ENCODE results near the gene CREB3. TPM values are rescaled to one million over a fixed set of nuclear protein-coding genes. Genes with fewer than 3 reads are reported as not detected.

Gene CREB3
- total RNA-seq, 1 experiment from 2014 or later = 55.1 TPM

DNA sequence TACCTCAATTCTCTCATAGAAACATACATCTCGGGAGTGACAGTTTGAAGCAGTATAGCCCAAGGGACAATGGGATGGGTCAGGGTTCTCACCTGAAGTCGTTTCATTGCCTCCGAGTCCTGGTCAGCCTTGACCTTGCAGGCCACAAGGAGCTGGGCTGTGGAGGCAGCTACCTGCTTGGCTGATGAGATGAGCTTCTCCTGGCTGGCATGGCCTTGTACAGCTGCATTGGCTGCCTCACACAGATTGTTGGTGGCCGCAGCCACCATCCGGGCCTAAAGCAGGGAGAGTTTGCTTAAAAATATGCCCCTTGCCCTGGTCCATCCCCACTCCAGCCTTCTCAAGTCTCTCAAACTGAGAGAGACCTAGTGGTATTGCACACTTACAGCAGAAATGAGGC is 34.2 kb upstream of the CREB3 start:
- in situ Hi-C loops (cut with HindIII; ENCODE audit: low pct_unique_long_range_greater_than_20kb, low sequenced_read_pairs) = no loop called here
- no peak for DNase-seq (ENCODE audit: low read depth)

DNA sequence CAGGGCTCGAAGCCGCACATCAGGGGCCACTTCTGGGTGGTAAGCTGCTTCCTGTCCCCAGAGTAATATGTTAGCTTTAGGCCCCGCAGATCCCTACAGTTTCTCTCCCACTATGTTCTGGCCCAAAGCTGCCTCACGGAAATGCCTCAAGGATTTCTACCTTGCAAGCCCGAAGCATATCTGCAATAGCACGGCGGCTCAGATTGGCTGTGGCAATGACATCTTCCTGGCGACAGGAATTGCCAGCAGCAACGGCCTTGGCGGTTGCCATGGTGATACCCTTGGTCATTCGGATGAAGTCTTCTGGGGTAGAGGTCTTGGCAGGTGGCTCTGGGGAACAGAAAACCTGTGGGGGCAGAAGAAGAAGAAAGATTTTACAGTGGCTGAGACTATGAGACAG is 32.4 kb upstream of the CREB3 start:
- no peak for DNase-seq (ENCODE audit: low read depth)
- in situ Hi-C loops (cut with HindIII; ENCODE audit: low pct_unique_long_range_greater_than_20kb, low sequenced_read_pairs) = no loop called here

DNA sequence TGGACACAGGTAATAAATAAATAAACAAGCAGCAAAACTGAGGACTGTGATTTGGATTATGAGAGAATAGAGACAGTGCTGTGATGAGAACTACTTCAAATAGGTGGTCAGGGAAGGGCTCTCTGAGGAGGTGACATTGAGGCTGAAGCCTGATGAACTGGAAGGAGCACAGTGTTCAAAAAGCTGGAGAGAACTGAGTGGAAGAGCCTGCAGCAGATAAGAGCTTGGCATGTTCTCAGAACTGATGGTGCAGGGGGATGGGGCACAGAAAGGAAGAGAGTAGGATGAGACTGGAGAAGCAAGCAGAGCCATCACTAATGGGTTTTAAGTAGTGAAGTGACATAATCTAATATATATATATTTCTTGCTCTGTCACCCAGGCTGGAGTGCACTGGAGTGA is 31.5 kb upstream of the CREB3 start:
- in situ Hi-C loops (cut with HindIII; ENCODE audit: low pct_unique_long_range_greater_than_20kb, low sequenced_read_pairs) = no loop called here
- DNase-seq (ENCODE audit: low read depth) = no peak

DNA sequence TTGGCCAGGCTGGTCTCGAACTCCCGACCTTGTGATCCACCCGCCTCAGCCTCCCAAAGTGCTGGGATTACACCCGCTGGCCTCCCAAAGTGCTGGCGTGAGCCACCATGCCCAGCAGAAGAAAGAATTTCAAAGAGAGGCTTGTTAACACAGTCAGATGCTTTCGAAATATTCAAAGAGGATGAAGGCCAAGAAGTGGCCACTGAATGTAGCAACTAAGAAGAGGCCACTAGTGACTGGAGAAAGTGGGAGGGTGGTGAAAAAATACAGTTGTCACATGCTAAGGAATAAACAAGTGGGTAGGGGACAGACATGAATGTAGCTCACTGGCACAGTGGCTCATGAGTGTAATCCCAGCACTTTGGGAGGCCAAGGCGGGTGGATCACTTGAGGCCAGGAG is 29.8 kb upstream of the CREB3 start:
- DNase-seq (ENCODE audit: low read depth) = no peak
- in situ Hi-C loops (cut with HindIII; ENCODE audit: low pct_unique_long_range_greater_than_20kb, low sequenced_read_pairs) = no loop called here

DNA sequence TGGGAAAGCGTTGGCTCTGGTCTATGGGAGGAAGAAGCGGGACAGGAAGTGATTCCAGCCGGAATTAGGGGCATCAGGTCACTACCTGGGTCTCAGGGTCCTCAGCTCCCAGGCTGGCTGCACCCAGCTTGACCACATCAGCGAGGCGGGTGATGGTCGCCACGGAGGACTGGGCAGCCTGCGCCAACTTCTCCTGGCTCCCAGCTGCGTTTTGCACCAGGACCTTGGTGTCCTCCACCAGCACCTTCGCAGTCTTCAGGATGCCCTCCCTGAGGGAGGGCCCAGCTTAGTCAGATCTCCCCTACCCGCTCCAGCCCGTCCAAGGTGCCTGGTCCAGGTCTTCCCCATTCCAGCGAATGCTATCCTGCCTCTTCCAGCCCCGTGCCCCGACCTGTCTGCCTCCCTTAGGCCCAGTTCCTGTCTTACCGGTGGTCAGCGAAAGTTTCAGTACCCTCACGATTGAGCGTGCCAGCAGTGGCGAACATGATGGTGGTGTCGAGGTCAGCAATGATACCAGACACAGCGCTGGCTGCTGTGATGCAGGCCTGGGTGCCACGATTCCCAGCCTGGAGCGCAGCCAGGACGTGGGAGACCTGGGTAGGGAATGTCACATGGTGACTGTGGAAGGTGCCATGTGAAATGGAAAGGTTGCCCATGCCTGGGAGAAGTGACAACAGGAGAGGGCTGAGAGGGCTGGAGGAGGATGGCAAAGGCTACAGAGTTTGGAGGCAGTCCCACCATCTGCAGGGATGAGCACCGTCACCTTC is 28.4 kb upstream of the CREB3 start:
- in situ Hi-C loops (cut with HindIII; ENCODE audit: low pct_unique_long_range_greater_than_20kb, low sequenced_read_pairs) = no loop called here
- no peak for DNase-seq (ENCODE audit: low read depth)

DNA sequence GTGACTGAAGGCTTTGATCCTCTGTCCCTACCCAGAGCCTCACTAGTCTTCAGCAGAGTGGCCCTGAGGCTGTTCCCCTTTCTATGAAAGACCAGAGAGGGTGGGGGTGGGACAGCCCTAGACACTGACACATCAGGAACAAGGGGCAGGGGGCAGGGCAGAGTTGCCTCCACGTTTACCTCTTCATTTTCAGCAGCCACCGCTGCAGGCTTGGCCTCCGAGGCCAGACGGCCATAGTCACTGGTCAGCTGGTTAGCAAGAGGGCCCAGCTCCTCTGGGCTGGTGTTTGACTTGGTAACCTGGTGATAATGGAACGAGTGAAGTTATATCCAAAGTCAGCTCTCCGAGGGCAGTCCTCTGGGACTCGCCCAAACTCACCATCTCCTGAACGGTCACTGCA is 27.1 kb upstream of the CREB3 start:
- no peak for DNase-seq (ENCODE audit: low read depth)
- in situ Hi-C loops (cut with HindIII; ENCODE audit: low pct_unique_long_range_greater_than_20kb, low sequenced_read_pairs) = no loop called here

DNA sequence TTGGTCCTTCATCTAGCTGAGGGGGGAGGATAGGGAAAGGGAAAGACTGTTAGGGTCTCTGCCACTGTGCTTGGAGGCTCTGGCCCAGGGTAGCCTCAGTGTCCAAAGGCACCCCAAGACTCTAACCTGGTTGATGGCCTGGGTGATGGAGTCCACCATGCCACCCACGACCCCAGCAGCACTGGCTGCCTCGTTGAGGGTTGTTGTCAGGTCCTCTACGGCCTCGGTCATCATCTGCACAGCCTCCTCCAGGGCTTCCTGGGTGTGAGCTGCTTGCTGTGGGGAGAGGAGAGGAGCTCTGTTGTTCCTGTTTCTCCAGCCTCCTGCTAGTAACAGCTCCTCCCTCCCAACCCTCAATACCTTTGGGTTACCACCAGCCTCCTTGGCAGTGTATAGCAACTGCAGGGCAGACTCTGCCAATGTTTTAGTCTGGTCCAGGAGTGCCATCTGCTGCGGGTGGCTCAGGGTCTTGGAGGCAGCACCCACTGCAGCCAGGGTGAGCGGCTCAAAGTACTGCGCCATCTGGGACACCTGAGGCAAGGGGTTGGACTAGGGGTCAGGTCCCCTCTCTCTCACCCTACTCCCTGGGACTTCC is 26.5 kb upstream of the CREB3 start:
- in situ Hi-C loops (cut with HindIII; ENCODE audit: low pct_unique_long_range_greater_than_20kb, low sequenced_read_pairs) = no loop called here

DNA sequence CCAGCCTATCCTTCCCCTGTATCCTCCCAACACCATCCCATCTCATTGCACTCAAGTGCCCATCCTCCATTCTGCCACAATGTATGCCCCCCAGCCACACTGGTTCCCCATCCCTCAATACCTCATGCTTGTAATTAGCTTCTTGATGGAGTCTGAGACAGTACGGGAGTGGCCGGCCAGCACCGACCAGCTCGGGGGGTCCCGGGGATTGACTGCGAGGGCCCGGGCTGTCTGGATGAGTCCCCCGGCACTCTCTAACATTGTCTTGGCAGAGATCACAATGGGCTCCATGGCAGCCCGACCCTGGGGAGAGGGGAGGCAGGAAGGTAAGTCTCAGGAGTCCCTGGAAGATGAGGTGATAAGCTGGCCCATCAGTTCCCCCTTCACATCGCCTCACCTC is 25.5 kb upstream of the CREB3 start:
- no peak for DNase-seq (ENCODE audit: low read depth)
- in situ Hi-C loops (cut with HindIII; ENCODE audit: low pct_unique_long_range_greater_than_20kb, low sequenced_read_pairs) = no loop called here

More for the DNA sequence above, 26.5 kb upstream of the CREB3 start:
- DNase-seq (ENCODE audit: low read depth) = no peak

DNA sequence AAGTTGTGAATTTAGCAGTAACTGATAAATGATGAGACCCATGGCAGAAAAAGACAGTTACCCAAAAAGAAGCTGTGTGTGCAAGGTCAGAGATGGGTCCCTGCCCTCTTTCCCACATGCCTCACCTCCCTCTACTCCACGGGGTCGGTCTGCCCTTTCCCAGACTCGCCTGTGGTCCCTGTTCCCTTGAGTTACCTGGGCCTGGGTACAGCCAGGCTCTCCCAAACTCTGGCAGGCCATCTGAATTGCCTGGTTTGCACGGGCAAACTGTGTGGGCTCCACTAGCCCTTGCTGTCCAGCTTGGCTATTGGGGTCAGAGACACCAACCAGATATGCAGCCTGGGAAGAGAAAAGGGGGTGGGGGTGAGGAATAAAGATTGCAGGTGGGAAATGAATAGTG is 24.3 kb upstream of the CREB3 start:
- DNase-seq (ENCODE audit: low read depth) = no peak
- in situ Hi-C loops (cut with HindIII; ENCODE audit: low pct_unique_long_range_greater_than_20kb, low sequenced_read_pairs) = no loop called here

DNA sequence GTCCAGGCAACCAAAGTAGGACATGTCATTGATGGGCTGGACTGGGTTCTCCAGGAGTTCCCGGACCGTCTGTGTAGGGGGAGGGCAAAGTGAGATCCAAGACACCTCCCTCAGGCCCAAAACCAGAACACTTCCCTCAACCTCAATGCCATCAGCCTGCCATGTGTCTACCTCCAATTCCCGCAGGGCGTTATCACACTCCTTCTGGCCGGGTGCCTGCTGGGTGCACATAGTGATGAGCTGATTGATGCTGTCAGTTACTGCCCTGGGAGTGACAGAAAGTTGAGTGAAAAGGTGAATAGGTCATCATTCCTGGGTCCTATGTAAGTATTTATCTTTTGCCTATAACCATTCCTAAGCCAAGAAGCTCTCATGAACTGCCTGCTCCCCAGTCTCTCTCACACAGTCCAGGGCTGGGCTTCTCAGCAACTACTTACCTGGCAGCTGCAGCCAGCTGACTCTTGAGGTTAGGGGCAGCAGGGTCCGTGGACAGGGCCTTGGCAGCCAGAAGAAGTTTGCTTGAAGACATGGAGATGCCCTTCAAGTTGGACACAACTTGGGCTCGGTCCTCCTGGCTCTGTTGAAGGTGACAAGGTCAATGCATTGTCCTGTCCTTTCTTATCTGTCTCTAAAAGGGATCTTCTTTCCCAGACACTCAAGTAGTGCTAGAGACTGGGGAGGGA is 21.5 kb upstream of the CREB3 start:
- in situ Hi-C loops (cut with HindIII; ENCODE audit: low pct_unique_long_range_greater_than_20kb, low sequenced_read_pairs) = no loop called here
- no peak for DNase-seq (ENCODE audit: low read depth)

DNA sequence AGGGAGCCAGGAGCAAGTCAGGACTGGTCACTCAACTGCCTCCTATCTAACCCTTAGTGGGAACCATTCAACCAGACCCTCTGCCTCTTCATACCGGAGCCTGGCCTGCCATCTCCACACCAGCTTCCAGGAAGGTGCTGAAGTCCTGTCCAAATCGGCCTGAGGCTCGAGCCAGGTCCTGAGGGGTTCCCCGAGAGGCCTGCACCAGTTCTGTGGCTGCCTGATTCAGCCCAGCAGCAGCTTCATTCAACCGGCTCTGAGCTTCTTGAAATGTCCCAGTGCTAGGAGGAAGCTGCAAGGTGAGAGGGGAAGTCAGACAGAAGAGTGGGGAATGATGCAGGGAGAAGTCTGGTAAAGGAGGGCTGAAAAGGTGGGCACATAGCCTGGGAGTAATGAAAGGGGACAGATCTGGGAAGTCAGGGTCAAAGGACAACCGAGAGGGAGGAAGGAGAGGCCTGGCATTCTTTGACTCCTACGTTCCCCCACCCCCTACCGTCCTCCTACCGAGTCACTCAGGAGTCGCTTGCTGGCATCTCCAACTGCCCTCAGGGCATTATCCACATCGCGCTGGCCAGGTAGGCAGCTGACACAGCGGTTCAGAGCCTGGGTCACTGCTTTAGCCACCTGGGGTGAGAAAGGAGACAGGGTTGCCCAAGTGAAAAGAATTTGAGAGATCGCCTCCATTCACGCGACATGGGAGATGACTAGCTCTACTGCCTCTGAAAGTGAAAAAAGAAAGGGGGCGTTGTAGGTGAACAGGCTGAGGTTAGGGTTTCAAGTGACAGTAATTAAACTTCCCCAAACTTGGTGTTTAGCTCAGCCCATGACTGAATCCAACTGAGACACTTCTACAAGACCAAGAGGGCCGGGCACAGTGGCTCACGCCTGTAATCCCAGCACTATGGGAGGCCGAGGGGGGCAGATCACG is 20.7 kb upstream of the CREB3 start:
- DNase-seq (ENCODE audit: low read depth) = no peak
- in situ Hi-C loops (cut with HindIII; ENCODE audit: low pct_unique_long_range_greater_than_20kb, low sequenced_read_pairs) = no loop called here

DNA sequence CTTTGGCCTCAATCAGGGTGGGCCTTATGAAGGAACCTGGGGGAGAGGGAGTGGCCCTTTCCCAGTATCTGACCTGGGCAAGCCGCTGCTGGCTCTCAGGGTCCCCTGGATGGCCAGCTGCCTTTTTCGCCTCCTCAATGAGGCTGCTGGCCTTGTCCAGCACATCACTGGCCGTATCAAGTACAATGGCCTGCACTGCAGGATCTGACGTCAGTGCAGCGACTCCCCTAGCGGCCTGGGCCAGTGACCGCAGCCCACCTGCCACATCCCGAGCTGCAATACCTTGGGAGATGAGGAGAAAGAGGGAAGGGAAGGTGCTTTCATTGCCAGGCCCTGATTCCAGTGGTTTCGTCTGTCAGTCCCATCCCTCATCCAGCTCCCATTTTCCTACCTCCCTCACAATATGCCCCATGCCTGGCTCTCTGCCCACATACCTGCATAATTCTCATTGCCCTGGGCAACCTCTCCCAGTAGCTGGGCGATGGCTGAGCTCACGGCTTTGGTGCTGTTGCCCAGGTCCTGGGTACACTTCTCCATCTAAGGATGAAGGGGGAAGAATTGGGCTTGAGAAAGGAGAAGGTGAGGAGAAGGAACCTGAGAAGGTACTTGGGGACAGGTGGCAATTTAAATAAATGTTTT is 19.6 kb upstream of the CREB3 start:
- in situ Hi-C loops (cut with HindIII; ENCODE audit: low pct_unique_long_range_greater_than_20kb, low sequenced_read_pairs) = no loop called here
- no peak for DNase-seq (ENCODE audit: low read depth)

DNA sequence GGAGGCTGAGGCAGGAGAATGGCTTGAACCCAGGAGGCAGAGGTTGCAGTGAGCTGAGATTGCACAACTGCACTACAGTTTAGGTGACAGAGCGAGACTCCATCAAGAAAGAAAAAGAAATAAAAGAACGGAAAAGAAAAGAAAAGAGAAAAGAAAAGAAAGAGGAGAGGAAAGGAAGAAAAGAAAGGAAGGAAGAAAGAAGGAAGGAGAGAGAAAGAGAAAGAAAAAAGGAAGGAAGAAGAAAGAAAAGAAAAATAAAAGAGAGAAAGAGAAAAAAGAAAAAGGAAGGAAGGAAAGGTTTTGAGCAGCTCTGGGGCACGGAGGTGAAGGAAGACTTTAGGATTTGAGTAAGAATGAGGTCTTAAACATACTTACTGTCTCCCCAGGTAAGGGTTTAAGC is 18.9 kb upstream of the CREB3 start:
- in situ Hi-C loops (cut with HindIII; ENCODE audit: low pct_unique_long_range_greater_than_20kb, low sequenced_read_pairs) = no loop called here
- no peak for DNase-seq (ENCODE audit: low read depth)

DNA sequence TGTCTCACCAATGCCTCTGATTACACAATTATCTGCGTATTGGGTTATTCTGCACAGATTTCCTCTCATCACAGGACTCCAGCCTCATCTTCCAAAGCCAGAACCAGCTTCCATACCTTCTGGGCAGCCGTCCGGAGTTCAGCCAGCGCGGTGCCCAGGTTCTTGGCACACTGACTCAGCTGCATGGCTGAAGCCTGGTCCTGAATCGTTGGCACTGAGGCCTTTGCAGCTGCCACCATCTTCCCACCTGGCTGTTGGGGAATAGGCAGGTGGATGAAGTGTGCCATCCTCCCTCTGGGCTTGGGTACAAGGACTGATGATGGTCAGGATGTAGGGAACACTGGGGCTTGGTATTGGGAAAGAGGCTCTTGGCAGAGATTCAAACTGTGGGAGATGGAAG is 18.3 kb upstream of the CREB3 start:
- in situ Hi-C loops (cut with HindIII; ENCODE audit: low pct_unique_long_range_greater_than_20kb, low sequenced_read_pairs) = no loop called here
- no peak for DNase-seq (ENCODE audit: low read depth)

DNA sequence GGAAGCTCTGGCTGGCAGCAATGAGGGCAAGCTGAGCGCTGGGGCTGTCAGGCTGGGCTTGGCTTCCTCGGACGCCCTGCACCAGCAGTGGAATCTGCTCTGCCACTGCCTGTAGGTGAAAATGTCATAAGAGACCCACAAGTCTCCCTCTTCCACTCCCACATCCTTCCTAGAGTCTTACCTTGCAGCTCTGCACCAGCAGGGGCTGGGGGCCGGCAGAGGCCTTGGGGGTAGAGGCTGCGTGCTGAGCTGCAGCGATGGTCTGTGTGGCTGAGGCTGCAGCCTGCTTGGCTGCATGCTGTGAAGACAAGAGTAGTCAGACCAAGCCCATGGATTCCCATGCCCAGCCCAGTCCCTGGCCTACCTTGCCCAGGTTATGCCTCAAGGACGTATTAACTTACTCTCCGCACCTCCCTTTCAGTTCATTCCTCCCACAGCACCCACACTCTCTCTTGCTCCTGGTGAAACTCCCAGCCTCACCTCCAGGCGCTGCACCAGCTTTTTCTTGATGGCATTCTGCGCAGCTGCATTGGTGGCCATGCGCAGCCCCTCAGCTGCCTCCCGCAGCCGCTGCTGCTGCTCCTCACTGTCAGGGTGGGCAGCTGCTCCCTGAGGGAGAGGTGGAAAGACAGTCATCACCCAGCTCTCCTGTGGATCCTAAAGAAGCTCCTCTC is 17.8 kb upstream of the CREB3 start:
- in situ Hi-C loops (cut with HindIII; ENCODE audit: low pct_unique_long_range_greater_than_20kb, low sequenced_read_pairs) = no loop called here
- DNase-seq (ENCODE audit: low read depth) = no peak

DNA sequence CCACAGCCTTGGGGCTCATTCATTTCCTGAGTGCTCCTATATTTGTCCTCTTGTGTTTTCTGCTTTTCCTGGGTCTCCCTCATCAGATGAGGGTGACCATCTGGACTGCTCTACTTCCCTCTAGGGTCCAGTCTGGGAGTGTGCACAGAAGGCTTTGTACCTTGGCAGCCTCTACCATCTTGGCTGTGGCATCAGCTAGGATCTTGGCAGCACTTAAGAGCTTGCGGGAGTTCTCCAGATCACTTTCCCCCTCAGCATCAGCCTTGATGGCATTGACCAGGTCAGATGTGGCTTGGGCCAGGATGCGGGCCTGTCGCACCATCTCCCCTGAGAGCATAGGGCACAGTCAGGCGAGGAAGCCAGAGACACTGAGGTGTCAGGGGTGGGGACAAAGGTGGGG is 16.2 kb upstream of the CREB3 start:
- in situ Hi-C loops (cut with HindIII; ENCODE audit: low pct_unique_long_range_greater_than_20kb, low sequenced_read_pairs) = no loop called here
- DNase-seq (ENCODE audit: low read depth) = no peak

DNA sequence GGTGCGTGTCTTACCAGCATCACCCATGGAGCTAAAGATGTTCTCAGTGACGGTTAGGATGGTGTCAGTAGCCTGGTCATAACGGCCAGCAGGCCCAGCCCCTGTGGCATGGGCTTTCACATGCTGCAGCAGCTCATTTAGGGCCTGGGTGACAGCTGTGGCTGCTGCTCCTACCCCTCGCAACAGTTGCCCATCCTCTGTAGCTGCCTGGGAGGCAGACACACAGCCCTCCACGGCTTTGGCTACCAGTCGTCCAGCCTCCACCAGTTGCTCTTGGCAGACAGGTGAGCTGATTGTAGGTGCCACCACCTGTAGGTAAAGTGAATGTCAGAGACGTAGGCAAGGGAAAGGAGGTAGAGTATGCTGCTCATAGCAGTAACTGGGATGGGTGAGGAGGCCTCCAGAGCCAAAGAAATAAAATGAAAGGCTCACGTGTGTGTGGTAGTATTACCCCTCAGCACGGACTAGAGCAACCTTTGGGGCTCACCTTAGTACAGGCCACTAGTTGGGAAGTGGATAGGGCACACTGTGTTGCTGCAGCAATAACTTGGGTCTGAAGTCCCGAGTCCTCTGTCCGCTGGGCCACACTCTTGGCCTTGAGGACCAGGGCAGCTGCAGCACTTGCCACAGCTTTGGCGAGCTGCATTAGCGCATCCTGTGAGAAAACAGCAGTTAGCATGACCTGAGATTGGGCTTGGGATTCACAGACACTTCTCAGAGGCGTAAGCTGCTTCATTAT is 15.2 kb upstream of the CREB3 start:
- no peak for DNase-seq (ENCODE audit: low read depth)
- in situ Hi-C loops (cut with HindIII; ENCODE audit: low pct_unique_long_range_greater_than_20kb, low sequenced_read_pairs) = no loop called here
